Esophagus muscularis mucosa (tissue), 4 donors: ENCODE data around the gene LHX3. TPM values are rescaled to one million over a fixed set of nuclear protein-coding genes. Genes with fewer than 3 reads are reported as not detected.

Source experiments
- DNase-seq: peaks from one replicate; pipeline ENCODE4 v3.0.0-alpha.2; 2017; ENCODE audit errors: extremely low spot score
- H3K27ac ChIP-seq, 4 donors: fragments of 200-600 bp; sonication (generic); replicated peaks in 1 of 4; 1 replicate in 3 of 4; 2 replicates in 1 of 4; pipeline ENCODE4 v1.5.1; 2016 to 2019; ENCODE audit warnings: mild to moderate bottlenecking in 1 of 4
- H3K27me3 ChIP-seq, 4 donors: fragments of 200-600 bp; sonication (generic); one replicate each; pipeline versions ENCODE4 v1.5.1 to v1.6.0; 2016 to 2019
- H3K36me3 ChIP-seq, 4 donors: fragments of 200-600 bp; sonication (generic); one replicate each; pipeline ENCODE4 v1.5.1; 2016 to 2019
- H3K4me1 ChIP-seq, 4 donors: fragments of 200-600 bp; sonication (generic); one replicate each; pipeline ENCODE4 v1.5.1; 2016 to 2019
- H3K4me3 ChIP-seq, 4 donors: fragments of 200-600 bp; sonication (generic); 1 replicate in 2 of 4; 2 replicates in 2 of 4; pipeline ENCODE4 v1.5.1; 2016 to 2019; ENCODE audit warnings: mild to moderate bottlenecking in 4 of 4, moderate library complexity in 1 of 4
- H3K9me3 ChIP-seq, 4 donors: fragments of 200-600 bp; sonication (generic); 1 replicate in 3 of 4; 2 replicates in 1 of 4; pipeline ENCODE4 v1.5.1; 2016 to 2019
- EP300 ChIP-seq: sonication (generic); formaldehyde crosslinking; IDR thresholded peaks from one replicate; pipeline ENCODE4 v1.6.1; 2017; ENCODE audit warnings: antibody characterized with exemption
- POLR2A ChIP-seq: fragments of 450-650 bp; IDR thresholded peaks from one replicate; pipeline ENCODE4 v1.6.1; 2017; ENCODE audit warnings: antibody characterized with exemption, moderate library complexity, mild to moderate bottlenecking, low read depth
- POLR2AphosphoS5 ChIP-seq, 2 donors: sonication (generic); formaldehyde crosslinking; IDR thresholded peaks; one replicate each; pipeline ENCODE4 v1.6.1; 2017; ENCODE audit warnings: antibody characterized with exemption in 2 of 2
- WGBS: methylation state at CpG from one replicate; pipeline ENCODE4 v1.1.5; 2018; 5-methylcytosine and 5-hydroxymethylcytosine counted together
- intact Hi-C: fragments of 100-400 bp; cut with DNase I; formaldehyde crosslinking; loops from one replicate; pipeline ENCODE4 v1.15.1; 2023
- total RNA-seq, 4 donors: library from RNA; depleted of rRNA; stranded (reverse); fragments of >200 nt; gene quantifications; one replicate each; pipeline versions ENCODE4 v1.1.0 to v1.2.1, GENCODE V29; 2016
- TF ChIP-seq, protein P1 (sequence below), 3 experiments: fragments of 200-600 bp in 2 of 3; fragments of 450-650 bp in 1 of 3; sonication (generic) in 2 of 3; IDR thresholded peaks; one replicate each; pipeline ENCODE4 v1.5.1; 2017 to 2019; ENCODE audit warnings: antibody characterized with exemption in 3 of 3, mild to moderate bottlenecking in 2 of 3, moderate library complexity in 1 of 3

Gene LHX3
- total RNA-seq, 4 donors from 2014 or later: not detected

- intact Hi-C loops: no loop called here
- 92% methylated on average over 22 of the region's 30 CpGs for WGBS
- H3K36me3 ChIP-seq: peaks cover 18 to 64% (median 56%) of the 10 kb centered on the region in 4 donors
Measured at GRCh38 chr9:136223871-136224640, 19.1 kb upstream of the LHX3 start.

DNA sequence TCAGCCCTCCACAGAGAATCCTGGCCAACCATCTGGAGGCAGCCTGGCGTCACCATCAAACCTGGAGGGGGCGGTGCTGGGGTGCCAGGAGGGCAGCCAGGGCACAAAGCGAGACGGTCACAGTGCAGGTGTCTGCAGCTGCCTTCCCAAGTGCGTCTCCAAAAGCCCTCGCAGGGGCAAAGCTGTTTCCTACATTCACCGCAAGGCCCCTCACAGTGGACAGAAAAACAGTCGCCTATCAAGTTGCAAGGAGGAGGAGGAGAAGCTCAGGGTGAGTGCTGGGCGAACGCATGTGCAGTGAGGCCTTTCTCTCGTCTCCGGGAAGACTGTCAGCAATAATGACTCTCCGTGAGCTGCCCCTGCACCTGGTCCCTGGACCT lies 18.0 kb upstream of the LHX3 start:
- Histone ChIP-seq H3K9me3 (no peaks in the 10 kb centered on the region), H3K4me1 (no peaks in the 10 kb centered on the region), H3K27ac (no peak overlapping the region), H3K27me3 (no peaks in the 10 kb centered on the region), H3K4me3 (no peak overlapping the region), H3K36me3 (peaks cover 21 to 76% (median 66%) of the 10 kb centered on the region in 4 donors)
- no peak for DNase-seq
- intact Hi-C loops: no loop called here
- TF ChIP-seq POLR2A: no peak
- TF ChIP-seq, protein P1, sequence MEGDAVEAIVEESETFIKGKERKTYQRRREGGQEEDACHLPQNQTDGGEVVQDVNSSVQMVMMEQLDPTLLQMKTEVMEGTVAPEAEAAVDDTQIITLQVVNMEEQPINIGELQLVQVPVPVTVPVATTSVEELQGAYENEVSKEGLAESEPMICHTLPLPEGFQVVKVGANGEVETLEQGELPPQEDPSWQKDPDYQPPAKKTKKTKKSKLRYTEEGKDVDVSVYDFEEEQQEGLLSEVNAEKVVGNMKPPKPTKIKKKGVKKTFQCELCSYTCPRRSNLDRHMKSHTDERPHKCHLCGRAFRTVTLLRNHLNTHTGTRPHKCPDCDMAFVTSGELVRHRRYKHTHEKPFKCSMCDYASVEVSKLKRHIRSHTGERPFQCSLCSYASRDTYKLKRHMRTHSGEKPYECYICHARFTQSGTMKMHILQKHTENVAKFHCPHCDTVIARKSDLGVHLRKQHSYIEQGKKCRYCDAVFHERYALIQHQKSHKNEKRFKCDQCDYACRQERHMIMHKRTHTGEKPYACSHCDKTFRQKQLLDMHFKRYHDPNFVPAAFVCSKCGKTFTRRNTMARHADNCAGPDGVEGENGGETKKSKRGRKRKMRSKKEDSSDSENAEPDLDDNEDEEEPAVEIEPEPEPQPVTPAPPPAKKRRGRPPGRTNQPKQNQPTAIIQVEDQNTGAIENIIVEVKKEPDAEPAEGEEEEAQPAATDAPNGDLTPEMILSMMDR (IDR thresholded peaks at IDR 0.05): no peak
- no peak for TF ChIP-seq POLR2AphosphoS5 (IDR thresholded peaks at IDR 0.05)
- TF ChIP-seq EP300: no peak
- 87% methylated on average over 12 of the region's 13 CpGs for WGBS

More at GRCh38 chr9:136223871-136224640, 19.1 kb upstream of the LHX3 start:
- no peak for TF ChIP-seq POLR2A
- TF ChIP-seq, protein P1 (IDR thresholded peaks at IDR 0.05): no peak
- TF ChIP-seq EP300: no peak
- no peak for TF ChIP-seq POLR2AphosphoS5 (IDR thresholded peaks at IDR 0.05)
- H3K27me3 ChIP-seq: no peaks in the 10 kb centered on the region
- no peaks in the 10 kb centered on the region for H3K4me1 ChIP-seq
- H3K4me3 ChIP-seq: no peak overlapping the region
- no peaks in the 10 kb centered on the region for H3K9me3 ChIP-seq
- no peak for DNase-seq
- no peak overlapping the region for H3K27ac ChIP-seq

DNA sequence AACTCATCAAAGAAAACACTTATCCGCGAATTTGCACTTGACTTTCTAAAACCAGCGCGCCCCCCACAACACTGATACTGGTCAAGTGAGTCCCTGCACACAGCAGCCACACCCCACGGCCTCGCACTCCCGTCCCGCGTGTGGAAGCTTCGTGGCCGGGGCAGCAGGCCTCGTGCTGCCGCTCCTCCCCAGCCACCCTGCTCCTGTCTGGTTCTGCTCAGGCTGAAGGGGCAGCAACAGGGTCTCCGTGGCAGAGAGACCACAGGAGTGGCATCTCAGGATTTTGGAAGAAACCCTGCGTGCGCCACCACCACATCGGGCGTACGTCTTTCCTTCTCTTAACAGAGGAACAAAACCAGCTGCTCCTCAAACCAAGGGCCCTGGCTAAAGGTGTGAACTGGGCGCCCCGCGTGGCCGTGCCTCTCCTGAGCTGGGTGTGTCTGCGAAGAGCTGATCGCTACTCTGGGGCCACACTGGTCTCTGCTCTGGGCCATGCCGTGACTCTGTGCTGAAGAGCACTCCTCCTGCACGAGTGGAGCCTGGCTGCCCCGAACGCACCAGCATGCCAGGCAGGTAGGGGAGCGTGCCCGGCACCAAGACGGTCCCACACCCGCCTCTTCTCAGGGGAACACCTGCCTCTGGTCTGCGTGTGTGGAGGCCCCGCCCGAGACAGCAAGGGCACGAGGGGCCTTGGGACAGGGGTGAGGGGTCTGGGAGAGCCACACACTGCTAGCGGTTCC lies 17.4 kb upstream of the LHX3 start:
- H3K4me1 ChIP-seq: no peaks in the 10 kb centered on the region

GRCh38 chr9:136220017-136220729 lies 15.2 kb upstream of the LHX3 start:
- Histone ChIP-seq H3K9me3 (no peaks in the 10 kb centered on the region), H3K36me3 (peaks cover 32 to 99% (median 82%) of the 10 kb centered on the region in 4 donors), H3K4me1 (no peaks in the 10 kb centered on the region), H3K4me3 (no peak overlapping the region), H3K27me3 (no peaks in the 10 kb centered on the region), H3K27ac (no peak overlapping the region)
- TF ChIP-seq POLR2A: no peak
- TF ChIP-seq, protein P1 (IDR thresholded peaks at IDR 0.05): no peak
- no peak for TF ChIP-seq POLR2AphosphoS5 (IDR thresholded peaks at IDR 0.05)
- no peak for TF ChIP-seq EP300
- intact Hi-C loops: no loop called here
- 94% methylated on average over 15 of the region's 15 CpGs for WGBS
- DNase-seq: no peak

More for the DNA sequence above, 17.4 kb upstream of the LHX3 start:
- H3K36me3 ChIP-seq: peaks cover 25 to 82% (median 69%) of the 10 kb centered on the region in 4 donors
- H3K27me3 ChIP-seq: no peaks in the 10 kb centered on the region
- no peak overlapping the region for H3K27ac ChIP-seq
- no peaks in the 10 kb centered on the region for H3K9me3 ChIP-seq
- no peak for DNase-seq
- 94% methylated on average over 29 of the region's 38 CpGs for WGBS
- no peak overlapping the region for H3K4me3 ChIP-seq
- no peak for TF ChIP-seq POLR2A
- TF ChIP-seq POLR2AphosphoS5 (IDR thresholded peaks at IDR 0.05): no peak
- TF ChIP-seq, protein P1 (IDR thresholded peaks at IDR 0.05): no peak
- TF ChIP-seq EP300: no peak
- intact Hi-C loops: no loop called here
